Measurements from ENCODE around the gene MYO6.

MYO6 gene

DNA sequence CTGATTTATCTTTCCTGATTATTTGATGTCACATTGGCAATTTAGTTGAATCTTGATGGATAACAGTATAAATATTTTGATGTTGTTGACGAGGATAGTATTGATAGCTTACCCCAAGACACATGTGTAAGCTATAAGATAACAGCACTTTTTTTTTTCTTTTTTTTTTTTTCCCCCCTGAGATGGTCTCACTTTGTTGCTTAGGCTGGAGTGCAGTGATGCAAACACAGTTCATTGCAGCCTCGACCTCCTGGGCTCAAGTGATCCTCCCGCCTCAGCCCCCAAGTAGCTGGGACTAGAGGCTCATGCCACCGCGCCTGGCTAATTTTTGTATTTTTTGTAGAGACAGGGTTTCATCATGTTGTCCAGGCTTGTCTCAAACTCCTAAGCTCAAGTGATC, 21.8 kb downstream of the MYO6 start:
- DNase-seq, result no peak

DNA sequence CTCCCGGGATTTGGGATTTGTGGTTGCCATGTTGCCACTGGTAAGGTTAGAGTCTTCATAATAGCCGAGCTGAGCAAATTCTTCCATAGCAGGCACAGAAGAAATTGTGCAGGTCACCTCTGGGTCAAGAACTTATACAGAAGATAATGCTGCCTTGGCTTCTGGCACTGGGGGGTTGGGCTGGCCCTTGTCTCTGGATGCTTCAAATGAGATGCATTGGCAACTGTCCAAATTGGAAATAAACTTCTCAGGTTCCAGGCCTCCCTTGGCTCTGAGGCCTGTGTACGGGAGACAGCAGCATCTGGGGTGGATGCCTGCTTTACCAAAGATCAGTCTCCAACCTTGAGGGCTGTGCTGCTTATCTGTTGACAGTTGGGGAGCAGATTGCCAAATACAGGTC, 26.2 kb downstream of the MYO6 start:
- DNase-seq, result no peak

DNA sequence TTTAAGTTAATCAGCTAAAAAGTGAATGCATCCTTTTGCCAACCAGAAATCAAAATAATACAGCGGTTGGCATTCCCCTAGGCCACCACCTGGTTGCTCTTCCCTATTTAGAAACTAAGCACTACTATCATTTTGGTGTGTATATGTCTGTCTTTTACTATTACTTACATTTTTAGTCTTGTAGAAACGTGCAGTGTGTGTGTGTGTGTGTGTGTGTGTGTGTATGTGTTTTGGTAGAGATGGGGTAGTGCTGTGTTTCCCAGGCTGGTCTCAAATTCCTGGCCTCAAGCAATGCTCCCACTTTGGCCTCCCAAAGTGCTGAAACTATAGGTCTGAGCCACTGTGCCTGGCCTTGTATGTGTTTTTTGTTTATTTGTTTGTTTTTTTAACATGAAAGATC, 27.4 kb downstream of the MYO6 start:
- DNase-seq, result no peak

DNA sequence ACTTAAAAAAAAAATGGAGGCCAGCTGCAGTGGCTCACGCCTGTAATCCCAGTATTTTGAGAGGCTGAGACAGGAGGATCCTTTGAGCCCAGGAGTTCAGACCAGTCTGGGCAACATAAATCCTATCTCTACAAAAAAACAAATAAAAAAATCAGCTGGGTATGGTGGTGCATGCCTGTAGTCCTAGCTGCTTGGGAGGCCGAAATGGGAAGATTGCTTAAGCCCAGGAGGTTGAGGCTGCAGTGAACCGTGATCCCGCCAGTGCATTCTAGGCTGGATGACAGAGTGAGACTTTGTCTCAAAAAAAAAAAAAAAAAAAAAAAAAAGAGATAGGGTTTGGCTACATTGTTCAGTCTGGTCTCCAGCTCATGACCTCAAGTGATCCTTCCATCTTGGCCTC, 29.7 kb downstream of the MYO6 start:
- no peak for DNase-seq

DNA sequence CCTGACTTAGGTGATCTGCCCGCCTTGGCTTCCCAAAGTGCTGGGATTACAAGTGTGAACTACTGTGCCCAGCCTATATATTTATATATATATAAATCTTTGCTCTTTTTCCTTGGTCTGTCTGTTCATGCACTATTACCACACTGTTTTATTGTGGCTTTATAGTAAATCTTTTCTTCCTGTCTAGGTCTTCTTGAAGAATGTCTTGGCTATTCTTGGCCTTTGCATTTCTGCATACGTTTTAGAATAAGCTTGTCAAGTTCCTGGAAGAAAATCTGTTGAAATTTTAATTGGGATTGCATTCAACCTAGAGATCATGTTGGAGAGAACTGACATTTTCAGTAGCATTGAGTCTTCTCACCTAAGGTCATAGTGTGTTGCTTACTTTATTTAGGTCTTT, 37.1 kb downstream of the MYO6 start:
- no peak for DNase-seq

DNA sequence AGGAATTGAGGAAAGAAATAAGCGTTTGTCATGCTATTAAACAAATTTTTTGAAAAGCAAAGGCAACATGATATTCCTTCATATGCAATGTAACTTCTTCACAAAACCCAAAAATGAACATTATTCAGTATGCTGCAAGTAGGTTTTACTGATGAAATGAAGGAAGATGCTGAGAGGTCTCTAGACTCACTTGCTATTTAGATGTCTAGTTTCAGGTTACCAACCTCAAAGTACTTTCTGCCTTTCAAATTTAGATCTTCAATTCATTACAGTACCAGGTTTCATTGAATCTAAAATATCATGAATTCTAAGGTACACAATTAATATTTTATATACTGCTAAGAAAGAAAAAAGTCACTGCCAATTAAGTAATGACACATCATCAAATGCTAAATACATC, 39.9 kb downstream of the MYO6 start:
- no peak for DNase-seq

DNA sequence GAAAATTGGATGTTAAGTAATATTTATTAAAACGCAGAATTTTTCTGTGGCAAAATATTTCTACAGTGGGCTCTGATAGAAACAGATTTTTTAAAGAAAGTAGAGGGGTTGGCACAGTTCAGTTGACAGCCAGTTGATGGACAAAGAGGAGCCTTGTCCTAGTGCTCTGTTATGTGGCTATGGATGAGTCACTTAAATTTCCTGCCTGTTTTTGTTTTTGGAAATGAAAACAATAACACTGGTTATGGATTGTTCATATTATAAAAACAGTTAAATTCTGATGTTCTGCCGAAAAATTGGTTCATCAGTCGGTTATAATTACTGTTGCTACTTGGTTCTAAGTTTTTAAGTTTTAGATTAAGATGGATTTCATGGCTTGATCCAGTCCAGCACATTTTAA, 42.8 kb downstream of the MYO6 start:
- DNase-seq, result no peak

DNA sequence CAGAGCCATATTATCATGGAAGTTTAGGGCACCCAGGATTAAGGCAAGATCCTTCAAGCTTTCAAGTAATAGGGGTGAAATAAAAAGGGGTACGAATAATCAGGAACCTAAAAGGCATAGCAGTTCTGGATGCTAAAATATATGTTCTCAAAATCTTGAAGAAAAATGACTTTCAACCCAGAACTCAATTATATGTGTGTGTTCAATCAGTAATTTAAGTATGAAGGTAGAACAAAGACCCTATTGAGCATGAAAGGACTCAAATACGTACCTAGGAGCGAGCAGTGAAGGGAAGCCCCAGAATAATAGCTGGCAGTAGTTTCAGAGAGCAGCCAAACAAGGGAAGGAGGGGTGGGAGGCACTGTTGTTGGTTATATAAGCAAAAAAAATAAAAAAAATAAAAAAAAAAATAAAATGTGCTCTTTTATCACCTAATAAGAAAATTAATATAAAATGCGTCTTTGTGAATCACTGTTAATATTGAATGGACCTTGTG, 45.4 kb downstream of the MYO6 start:
- DNase-seq, result no peak

DNA sequence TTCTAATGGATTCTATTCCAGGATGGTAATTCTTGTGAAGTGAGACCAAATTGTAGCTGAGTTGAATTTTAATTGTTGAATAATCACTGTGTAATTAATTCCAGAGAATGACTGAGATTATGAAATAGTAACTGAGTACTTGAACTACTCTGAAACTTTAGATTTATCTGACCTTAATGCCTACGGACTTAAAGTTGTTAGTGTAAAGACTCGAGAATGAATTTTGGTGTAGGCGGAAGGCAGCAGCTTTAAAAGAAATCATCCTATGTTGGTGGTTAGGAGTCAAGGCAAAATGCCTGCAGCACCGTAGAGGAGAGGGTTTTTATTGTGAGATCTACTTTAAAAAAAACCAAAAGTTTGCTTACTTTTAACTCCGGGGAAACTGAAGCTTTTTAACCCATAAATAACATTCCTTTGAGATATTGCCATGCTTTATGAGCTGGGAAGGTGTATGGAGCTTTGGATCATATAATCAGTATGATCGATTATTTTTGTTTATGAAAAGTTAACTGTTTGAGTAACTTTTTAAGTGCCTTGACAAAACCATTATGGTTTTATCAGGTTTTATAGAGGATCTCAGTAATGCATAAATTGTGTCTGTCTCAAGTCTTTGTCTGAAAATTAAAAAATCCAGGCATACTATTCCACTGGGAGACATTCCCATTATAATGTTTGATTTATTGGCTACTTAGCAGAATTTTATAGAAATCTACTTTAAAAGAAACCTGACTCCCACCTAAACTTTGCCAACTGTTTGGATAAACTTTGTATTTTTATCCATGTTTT, 46.1 kb downstream of the MYO6 start:
- DNase-seq, result no peak

DNA sequence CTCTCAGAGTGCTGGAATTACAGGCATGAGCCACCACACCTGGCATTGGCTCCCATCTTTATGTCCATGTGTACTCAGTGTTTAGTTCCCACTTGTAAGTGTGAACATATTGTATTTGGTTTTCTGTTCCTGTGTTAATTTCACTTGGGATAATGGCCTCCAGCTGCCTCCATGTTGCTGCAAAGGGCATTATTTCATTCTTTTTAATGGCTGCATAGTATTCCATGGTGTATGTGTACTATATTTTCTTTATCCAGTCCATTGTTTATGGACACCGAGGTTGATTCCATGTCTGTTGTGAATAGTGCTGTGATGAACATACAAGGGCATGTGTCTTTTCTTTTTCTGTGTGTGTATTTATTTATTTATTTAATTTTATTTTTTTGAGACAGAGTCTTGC, 47.7 kb downstream of the MYO6 start:
- no peak for DNase-seq

DNA sequence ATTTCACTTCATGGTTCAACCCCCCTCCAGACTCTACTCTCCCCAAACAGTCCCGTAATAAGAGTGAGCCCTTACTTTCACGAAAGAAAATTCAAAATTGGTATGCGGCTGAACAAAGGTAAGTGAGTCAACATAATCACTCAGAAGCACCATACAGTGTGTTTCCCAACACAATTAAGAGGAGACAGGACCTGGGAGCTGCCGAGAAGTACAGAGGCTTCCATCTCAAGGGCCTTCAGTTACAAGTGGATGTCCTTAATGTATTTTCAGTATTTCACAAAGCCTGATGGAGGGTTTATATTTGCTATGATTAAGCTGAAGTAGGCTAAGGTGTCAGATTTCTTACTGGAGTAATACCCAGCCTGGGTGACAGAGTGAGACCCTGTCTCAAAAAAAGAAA, 51.1 kb downstream of the MYO6 start:
- DNase-seq, result no peak

DNA sequence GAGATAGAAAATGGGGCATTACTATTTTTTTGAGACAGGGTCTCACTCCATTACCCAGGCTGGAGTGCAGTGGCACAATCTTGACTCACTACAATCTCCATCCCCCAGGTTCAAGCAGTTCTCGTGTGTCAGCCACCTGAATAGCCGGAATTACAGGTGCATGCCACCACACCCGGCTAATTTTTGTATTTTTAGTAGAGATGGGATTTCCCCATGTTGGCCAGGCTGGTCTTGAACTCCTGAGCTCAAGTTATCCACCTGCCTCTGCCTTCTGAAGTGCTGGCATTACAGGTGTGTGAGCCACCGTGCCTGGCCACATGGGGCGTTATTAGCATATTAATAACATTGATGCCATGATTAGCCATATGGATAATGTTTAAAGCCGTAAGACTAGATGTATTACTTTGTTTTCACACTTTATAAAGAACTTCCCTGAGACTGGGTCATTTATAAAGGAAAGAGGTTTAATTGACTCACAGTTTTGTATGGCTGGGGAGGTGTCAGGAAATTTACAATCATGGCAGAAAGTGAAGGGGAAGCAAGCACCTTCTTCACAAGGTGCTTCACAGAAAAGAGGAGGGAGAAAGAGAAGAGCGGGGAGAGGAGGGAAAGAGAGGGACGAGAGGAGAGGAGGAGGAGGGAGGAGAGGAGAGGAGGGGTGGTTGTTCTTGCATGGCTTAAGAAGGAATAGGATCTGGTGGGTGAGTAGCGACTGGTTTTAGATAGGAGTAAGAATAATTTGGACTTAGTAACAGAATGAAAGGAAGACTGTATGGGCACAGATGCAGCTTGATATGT, 51.9 kb downstream of the MYO6 start:
- no peak for DNase-seq

DNA sequence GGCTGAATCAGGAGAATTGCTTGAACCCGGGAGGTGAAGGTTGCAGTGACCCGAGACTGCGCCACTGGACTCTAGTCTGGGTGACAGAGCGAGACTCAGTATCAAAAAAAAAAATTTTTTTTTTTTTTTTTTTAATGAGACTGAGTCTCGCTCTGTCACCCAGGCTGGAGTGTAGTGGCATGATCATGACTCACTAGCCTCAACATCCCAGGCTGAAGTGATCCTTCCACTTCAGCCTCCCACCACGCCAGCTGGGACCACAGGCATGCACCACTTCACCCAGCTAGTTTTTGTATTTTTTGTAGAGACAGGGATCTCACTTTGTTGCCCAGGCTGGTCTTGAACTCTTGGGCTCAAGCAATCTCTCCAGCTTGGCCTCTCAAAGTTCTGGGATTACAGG, 53.3 kb downstream of the MYO6 start:
- no peak for DNase-seq

DNA sequence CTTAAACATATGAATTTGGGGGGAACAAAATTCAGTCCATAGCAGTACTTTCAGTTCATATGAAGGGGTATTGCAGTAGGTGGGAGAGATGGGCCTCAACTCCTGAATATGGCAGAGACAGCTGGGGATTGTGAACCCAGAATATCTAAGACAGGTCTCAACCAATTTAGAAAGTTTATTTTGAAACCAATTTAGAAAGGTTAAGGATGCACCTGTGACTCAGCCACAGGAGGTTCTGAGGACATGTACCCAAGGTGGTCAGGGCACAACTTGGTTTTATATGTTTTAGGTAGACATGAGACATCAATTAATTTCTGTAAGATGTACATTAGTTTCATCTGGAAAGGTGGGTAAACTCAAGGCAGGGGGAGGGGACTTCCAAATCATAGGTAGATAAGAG, 59.5 kb downstream of the MYO6 start:
- DNase-seq, result no peak

DNA sequence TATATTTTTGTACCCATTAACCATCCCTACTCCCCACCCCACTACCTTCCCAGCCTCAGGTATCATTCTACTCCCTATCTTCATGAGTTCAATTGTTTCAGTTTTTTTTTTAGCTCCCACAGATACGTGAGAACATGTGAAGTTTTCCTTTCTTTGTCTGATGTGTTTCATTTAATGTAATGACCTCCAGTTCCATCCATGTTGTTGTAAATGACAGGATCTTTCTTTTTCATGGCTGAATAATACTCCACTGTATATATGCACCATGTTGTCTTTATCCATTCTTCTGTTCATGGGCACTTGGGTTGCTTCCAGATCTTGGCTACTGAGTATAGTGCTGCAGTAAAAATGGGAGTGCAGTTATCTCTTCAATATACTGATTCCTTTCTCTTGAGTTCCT, 63.5 kb downstream of the MYO6 start:
- no peak for DNase-seq

DNA sequence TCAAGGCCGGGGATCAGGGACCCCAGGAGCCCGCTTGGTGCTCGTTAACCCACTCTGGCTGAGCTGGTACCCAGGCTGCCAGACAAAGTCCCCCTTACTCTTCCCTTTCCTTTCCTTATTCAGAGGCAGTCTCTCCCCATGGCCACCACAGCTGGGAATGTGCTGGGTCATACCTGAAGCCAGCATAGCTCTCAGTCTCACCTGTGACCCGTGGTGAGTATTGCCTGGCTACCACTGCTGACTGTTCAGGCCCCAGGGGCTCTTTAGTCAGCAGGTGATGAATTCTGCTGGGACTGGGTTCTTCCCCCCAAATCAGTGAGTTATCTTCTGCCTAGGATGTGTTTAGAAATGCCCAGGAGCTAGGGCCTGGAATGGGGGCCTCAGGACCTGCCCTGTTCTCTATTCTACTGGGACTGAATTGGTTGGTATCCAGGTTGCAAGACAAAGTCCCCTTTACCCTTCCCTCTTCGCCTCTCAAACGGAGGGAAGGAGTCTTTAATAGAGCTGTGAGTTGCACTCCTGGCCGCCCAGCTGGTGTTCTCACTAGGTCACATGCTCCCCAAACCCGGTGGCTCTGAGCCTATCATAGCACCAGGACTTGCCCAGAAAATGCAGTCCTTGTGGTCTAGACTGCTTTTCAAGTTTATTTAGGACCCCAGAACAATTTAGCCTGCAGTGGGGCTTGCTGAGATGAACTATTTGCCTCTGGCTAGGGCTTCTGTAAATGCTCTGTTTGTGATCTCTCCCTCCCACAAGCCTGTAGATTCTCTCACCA, 64.6 kb downstream of the MYO6 start:
- DNase-seq, result no peak

DNA sequence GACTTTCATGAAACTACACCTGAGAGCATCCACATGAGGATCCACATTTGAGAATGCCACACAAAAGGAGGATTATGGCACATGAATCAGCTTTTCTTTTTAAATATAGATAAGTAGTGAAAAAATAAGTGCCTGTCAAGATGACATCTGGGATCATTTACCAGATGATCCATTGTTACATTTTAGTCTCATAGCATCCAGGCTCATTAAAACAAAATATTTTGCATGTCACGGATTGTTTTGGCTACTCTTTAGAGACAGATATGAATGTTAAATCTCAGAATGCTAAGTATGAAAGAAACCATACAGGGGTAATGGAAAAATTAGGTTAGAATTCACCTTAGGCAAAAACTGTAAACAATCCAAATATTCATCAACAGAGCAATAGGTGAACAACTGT, 66.7 kb downstream of the MYO6 start:
- no peak for DNase-seq

DNA sequence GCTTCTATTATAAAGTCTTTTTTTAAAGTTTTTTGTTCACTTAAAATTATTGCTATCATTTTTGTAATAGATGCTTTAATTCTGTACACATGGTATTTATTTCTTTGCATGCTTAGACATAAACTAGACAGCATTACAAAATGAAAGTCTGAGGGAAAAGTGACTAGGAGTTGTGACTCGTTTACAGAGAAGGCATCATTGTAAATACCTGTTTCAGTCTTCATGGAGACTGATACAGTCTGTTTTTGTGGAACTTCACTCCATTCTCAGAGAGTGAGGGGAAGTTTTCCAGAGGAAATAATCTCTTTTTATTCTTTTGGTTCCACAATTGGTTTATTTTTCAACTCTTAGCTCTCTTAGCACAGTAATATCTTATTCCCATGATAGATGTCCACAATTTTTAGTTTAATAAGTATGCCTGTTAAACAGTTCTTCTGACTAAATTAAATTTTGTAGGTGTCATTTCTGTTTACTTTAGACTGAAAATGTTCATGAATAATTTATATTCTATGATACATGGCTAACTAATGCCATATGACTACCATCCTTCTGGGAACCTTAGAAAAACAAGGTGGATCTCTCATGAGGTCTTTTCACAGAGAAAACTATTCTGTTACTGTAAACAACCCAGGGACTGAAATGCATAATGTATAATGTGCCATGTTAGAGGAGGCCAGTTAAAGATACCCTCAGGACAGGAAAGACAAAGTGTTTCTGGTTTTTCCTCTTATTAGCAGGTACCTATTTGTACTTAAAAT, 69.2 kb downstream of the MYO6 start:
- DNase-seq, result no peak

DNA sequence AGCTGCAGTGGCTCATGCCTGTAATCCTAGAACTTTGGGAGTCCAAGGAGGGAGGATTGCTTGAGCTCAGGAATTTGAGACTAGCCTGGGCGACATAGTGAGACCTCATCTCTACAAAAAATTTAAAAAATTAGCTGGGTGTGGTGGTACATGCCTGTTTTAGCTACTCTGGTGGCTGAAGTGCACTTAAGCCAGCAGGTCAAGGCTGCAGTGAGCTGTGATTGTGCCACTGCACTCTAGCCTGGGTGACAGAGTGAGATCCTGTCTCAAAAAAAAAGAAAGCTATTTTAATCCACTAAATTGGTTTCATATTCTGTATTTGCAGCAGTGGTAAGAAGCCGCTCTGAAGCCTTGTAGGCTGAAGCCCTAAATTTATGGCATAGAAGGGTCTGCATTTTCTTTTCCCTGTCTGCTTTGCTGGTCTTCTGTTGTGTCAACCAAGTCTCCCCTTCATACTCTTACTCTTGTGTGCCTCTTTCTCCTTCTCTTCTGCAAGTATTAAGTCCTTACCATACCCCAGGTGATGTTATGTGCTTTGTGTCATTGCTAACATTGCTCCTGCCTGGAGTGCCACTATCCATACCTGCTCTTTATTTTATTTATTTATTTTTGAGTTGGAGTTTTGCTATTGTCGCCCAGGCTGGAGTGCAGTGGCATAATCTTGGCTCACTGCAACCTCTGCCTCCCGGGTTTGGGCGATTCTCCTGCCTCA, 70.9 kb downstream of the MYO6 start:
- DNase-seq, result no peak

DNA sequence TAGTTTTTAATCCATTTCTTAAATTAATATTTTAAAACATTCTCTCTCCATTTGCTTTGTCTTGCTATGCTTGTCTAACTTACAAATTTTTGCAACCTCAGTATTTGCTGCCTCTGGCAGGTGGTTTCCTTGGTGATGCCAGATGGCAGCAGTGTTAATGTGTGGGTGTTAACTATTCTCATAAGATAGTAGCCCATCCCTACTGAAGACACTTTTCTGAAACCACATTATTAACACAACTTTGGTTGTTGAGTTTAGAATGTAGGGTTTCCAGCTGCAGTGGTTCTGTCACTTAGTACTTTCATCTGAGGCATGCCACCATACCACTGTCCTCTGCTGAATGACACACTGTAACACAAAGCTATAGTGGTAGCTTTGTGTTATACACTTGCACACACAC, 75.1 kb downstream of the MYO6 start:
- no peak for DNase-seq

DNA sequence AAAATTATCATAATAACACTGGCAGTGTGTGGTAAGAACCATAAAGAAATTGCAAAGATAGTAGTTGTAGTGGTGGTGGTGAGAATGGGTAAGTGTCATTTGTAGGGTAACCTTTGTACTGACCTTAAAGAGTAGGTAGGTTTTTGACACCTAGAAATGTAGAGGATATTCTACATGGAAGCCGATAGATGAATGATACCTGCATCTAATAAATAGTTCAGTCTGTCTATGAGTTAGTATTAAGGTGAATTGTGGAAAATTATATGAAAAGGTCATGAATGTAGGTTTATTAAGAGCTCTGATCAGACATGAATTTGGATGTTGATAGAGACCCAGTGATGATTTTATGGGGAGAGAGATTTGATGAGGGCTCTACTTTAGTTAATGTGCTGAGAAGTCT, 78.1 kb downstream of the MYO6 start:
- DNase-seq, result no peak

Data from 8988T (cell line).